ENCODE measurements around the gene CTSH. TPM values are rescaled to one million over a fixed set of nuclear protein-coding genes. Genes with fewer than 3 reads are reported as not detected.
A peak's percentile ranks its signal among the peaks of the same experiment; 100 is the strongest.

CTSH gene
- total and polyA plus RNA-seq, 2 of the 13 experiments (the other 11 are each of a cell fraction or from before 2014, with no cell fraction given): 265 to 653 TPM

- TF ChIP-seq TERF1 (CRISPR knock-in tag; IDR thresholded peaks at IDR 0.05) (no peak), HOXA7 (CRISPR knock-in tag; IDR thresholded peaks at IDR 0.05) (no peak), CCAR2 (optimal IDR thresholded peaks at IDR 0.05; ENCODE audit: low read depth, low read length) (peak; percentile 53), MTF1 (CRISPR knock-in tag; IDR thresholded peaks at IDR 0.05) (peak; percentile 81; the same call in 1 of the 2 replicates), ZNF660 (CRISPR knock-in tag; IDR thresholded peaks at IDR 0.05; ENCODE audit: borderline replicate concordance, low read depth) (no peak), HBP1 (CRISPR knock-in tag; IDR thresholded peaks at IDR 0.05; ENCODE audit: low read depth) (0 out of 2 replicates have a peak, but pooled peaks have one; percentile 57), ZNF263 (CRISPR knock-in tag; IDR thresholded peaks at IDR 0.05) (0 out of 2 replicates have a peak, but pooled peaks have one; percentile 49), RBAK (CRISPR knock-in tag; IDR thresholded peaks at IDR 0.05) (0 out of 2 replicates have a peak, but pooled peaks have one; percentile 20), E2F5 (CRISPR knock-in tag; conservative IDR thresholded peaks at IDR 0.05) (no peak), NBN (conservative IDR thresholded peaks at IDR 0.05) (no peak), U2AF2 (IDR thresholded peaks at IDR 0.05; ENCODE audit: low read depth, low read length) (no peak), ZNF205 (CRISPR knock-in tag; IDR thresholded peaks at IDR 0.05) (peak; percentile 89), ZNF253 (CRISPR knock-in tag; IDR thresholded peaks at IDR 0.05; ENCODE audit: borderline replicate concordance) (peak; percentile 74; the same call in 1 of the 2 replicates), ZNF383 (CRISPR knock-in tag; IDR thresholded peaks at IDR 0.05; ENCODE audit: borderline replicate concordance) (no peak), TFDP1 (CRISPR knock-in tag; IDR thresholded peaks at IDR 0.05; ENCODE audit: borderline replicate concordance) (peak; percentile 67; the same call in 1 of the 2 replicates), NR0B2 (CRISPR knock-in tag; IDR thresholded peaks at IDR 0.05) (peak; percentile 20; the same call in 1 of the 2 replicates), ZNF501 (CRISPR knock-in tag; IDR thresholded peaks at IDR 0.05) (peak; percentile 89), CBX1 (IDR thresholded peaks at IDR 0.05; ENCODE audit: low read depth) (no peak)
- TF ChIP-seq, protein P1, sequence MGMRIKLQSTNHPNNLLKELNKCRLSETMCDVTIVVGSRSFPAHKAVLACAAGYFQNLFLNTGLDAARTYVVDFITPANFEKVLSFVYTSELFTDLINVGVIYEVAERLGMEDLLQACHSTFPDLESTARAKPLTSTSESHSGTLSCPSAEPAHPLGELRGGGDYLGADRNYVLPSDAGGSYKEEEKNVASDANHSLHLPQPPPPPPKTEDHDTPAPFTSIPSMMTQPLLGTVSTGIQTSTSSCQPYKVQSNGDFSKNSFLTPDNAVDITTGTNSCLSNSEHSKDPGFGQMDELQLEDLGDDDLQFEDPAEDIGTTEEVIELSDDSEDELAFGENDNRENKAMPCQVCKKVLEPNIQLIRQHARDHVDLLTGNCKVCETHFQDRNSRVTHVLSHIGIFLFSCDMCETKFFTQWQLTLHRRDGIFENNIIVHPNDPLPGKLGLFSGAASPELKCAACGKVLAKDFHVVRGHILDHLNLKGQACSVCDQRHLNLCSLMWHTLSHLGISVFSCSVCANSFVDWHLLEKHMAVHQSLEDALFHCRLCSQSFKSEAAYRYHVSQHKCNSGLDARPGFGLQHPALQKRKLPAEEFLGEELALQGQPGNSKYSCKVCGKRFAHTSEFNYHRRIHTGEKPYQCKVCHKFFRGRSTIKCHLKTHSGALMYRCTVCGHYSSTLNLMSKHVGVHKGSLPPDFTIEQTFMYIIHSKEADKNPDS (CRISPR knock-in tag; IDR thresholded peaks at IDR 0.05): peak; percentile 89
- TF ChIP-seq, protein P2, sequence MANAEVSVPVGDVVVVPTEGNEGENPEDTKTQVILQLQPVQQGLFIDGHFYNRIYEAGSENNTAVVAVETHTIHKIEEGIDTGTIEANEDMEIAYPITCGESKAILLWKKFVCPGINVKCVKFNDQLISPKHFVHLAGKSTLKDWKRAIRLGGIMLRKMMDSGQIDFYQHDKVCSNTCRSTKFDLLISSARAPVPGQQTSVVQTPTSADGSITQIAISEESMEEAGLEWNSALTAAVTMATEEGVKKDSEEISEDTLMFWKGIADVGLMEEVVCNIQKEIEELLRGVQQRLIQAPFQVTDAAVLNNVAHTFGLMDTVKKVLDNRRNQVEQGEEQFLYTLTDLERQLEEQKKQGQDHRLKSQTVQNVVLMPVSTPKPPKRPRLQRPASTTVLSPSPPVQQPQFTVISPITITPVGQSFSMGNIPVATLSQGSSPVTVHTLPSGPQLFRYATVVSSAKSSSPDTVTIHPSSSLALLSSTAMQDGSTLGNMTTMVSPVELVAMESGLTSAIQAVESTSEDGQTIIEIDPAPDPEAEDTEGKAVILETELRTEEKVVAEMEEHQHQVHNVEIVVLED (CRISPR knock-in tag; IDR thresholded peaks at IDR 0.05; ENCODE audit: borderline replicate concordance): peak; percentile 61; the same call in 1 of the 2 replicates
Measured at GRCh38 chr15:78993931-78994530, 49.2 kb upstream of the CTSH start (continued).
